WI38 (cell line): ENCODE results near the gene GOLGA2.
"Not testable (repeated sequence)": the region's sequence is repeated elsewhere in the genome, so short reads cannot be mapped to it uniquely, and the experiment has no call there.

Experiments used
- H3K4me3 ChIP-seq: 2 replicates; pipeline ENCODE4 v1.5.1; 2011; ENCODE audit warnings: low read depth, mild to moderate bottlenecking, control low read depth, low read length
- TF ChIP-seq, protein P1 (sequence below): IDR thresholded peaks from 2 replicates; pipeline ENCODE4 v1.5.1; 2012; ENCODE audit warnings: low read depth, mild to moderate bottlenecking, control low read depth, low read length

Gene GOLGA2

GRCh38 chr9:128231638-128232527, 43.9 kb downstream of the GOLGA2 start:
- TF ChIP-seq, protein P1, sequence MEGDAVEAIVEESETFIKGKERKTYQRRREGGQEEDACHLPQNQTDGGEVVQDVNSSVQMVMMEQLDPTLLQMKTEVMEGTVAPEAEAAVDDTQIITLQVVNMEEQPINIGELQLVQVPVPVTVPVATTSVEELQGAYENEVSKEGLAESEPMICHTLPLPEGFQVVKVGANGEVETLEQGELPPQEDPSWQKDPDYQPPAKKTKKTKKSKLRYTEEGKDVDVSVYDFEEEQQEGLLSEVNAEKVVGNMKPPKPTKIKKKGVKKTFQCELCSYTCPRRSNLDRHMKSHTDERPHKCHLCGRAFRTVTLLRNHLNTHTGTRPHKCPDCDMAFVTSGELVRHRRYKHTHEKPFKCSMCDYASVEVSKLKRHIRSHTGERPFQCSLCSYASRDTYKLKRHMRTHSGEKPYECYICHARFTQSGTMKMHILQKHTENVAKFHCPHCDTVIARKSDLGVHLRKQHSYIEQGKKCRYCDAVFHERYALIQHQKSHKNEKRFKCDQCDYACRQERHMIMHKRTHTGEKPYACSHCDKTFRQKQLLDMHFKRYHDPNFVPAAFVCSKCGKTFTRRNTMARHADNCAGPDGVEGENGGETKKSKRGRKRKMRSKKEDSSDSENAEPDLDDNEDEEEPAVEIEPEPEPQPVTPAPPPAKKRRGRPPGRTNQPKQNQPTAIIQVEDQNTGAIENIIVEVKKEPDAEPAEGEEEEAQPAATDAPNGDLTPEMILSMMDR = no peak

DNA sequence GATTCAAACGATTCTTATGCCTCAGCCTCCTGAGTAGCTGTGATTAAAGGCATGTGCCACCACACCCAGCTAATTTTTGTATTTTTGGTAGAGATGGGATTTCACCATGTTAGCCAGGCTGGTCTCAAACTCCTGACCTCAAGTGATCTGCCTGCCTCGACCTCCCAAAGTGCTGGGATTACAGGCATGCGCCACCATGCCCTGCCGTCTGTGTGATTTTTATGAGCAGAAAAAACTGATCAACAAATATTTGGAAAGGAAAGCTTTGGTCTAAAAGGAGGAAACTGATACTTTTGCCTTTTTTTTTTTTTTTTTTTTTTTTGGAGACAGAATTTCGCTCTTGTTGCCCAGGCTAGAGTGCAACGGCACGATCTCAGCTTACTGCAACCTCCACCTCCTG, 44.9 kb downstream of the GOLGA2 start:
- not testable (repeated sequence) for H3K4me3 ChIP-seq

More at GRCh38 chr9:128231638-128232527, 43.9 kb downstream of the GOLGA2 start:
- H3K4me3 ChIP-seq = no peak overlapping the region

- H3K4me3 ChIP-seq = no peak overlapping the region
- TF ChIP-seq, protein P1 = no peak
These were observed 49.4 kb downstream of the GOLGA2 start for GRCh38 chr9:128226412-128226801.

GRCh38 chr9:128225770-128226411, 49.9 kb downstream of the GOLGA2 start:
- no peak overlapping the region for H3K4me3 ChIP-seq
- TF ChIP-seq, protein P1 = no peak

DNA sequence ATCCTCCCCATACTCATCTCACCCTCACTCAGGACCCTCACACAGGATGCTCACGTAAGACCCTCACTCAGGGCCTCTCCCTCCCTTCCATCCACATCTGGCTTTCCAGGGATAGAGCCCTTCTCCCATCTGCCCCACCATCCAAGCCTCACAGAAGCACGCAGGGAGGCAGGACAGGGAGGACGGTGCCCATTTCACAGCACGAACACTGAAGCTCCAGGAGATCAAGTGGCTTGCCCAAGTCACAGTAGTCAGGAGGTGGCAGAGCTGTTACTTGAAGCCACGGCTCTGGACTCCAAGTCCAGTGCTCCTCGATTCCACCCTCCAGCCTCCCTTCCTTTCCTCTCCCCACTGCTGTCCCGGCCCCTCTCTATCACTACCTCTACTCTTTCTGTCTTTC, 50.9 kb downstream of the GOLGA2 start:
- no peak overlapping the region for H3K4me3 ChIP-seq
- TF ChIP-seq, protein P1 = no peak

GRCh38 chr9:128222880-128223670, 52.7 kb downstream of the GOLGA2 start:
- no peak overlapping the region for H3K4me3 ChIP-seq
- TF ChIP-seq, protein P1 = no peak

- TF ChIP-seq, protein P1 = no peak
- no peak overlapping the region for H3K4me3 ChIP-seq
These were observed 53.8 kb downstream of the GOLGA2 start for GRCh38 chr9:128222026-128222425.
